Gastrocnemius medialis (tissue), 4 donors: ENCODE measurements around the gene ARL5A. TPM values are rescaled to one million over a fixed set of nuclear protein-coding genes. Genes with fewer than 3 reads are reported as not detected.
A peak's percentile ranks its signal among the peaks of the same experiment; 100 is the strongest.

Source experiments
- ATAC-seq, 2 donors: fragments of 150-250 bp; one replicate each; pipeline ENCODE4 v1.9.1; 2016
- DNase-seq, 2 donors: peaks; one replicate each; pipeline ENCODE4 v3.0.0-alpha.2; 2019
- H3K27ac ChIP-seq, 4 donors: fragments of 200-600 bp; sonication (generic); 1 replicate in 1 of 4; 2 replicates in 3 of 4; pipeline ENCODE4 v1.5.1; 2016 to 2018; ENCODE audit warnings: mild to moderate bottlenecking in 2 of 4, moderate library complexity in 1 of 4
- H3K27me3 ChIP-seq, 3 donors: fragments of 200-600 bp; sonication (generic) in 2 of 3; 1 replicate in 1 of 3; 2 replicates in 2 of 3; pipeline versions ENCODE4 v1.5.1 to v1.6.0; 2016 to 2019; ENCODE audit warnings: mild to moderate bottlenecking in 1 of 3, moderate library complexity in 1 of 3
- H3K36me3 ChIP-seq, 2 donors: fragments of 200-600 bp; sonication (generic) in 1 of 2; one replicate each; pipeline ENCODE4 v1.5.1; 2017 to 2018
- H3K4me1 ChIP-seq, 2 donors: fragments of 200-600 bp; sonication (generic) in 1 of 2; one replicate each; pipeline ENCODE4 v1.5.1; 2016 to 2017; ENCODE audit warnings: mild to moderate bottlenecking in 2 of 2
- H3K4me3 ChIP-seq, 4 donors: fragments of 200-600 bp; sonication (generic) in 3 of 4; 1 replicate in 1 of 4; 2 replicates in 3 of 4; pipeline ENCODE4 v1.5.1; 2016 to 2019; ENCODE audit warnings: mild to moderate bottlenecking in 2 of 4
- H3K9me3 ChIP-seq, 3 donors: fragments of 200-600 bp; sonication (generic) in 2 of 3; 1 replicate in 1 of 3; 2 replicates in 2 of 3; pipeline ENCODE4 v1.5.1; 2016 to 2019
- POLR2A ChIP-seq, 2 donors: fragments of 450-650 bp; IDR thresholded peaks; one replicate each; pipeline ENCODE4 v1.6.1; 2017; ENCODE audit warnings: antibody characterized with exemption in 2 of 2, mild to moderate bottlenecking in 2 of 2, moderate library complexity in 2 of 2
- in situ Hi-C, 4 donors: fragments of 200-750 bp; cut with MboI; loops; one replicate each; pipeline versions ENCODE4 v1.15.0 to v1.8.0; 2017; ENCODE audit warnings: low sequenced_read_pairs in 4 of 4
- intact Hi-C: fragments of 100-400 bp; cut with DNase I; formaldehyde crosslinking; loops from one replicate; pipeline ENCODE4 v1.15.1; 2023; ENCODE audit warnings: low total_unique reads
- total RNA-seq, 4 donors: library from RNA; depleted of rRNA; stranded (reverse); fragments of >200 nt; gene quantifications; one replicate each; pipeline versions ENCODE4 v1.1.0 to v1.2.3, GENCODE V29; 2016
- TF ChIP-seq, protein P1 (sequence below), 5 experiments: fragments of 450-650 bp in 3 of 5; fragments of 200-600 bp in 2 of 5; sonication (generic) in 2 of 5; IDR thresholded peaks in 4 of 5; conservative IDR thresholded peaks in 1 of 5; 1 replicate in 4 of 5; 2 replicates in 1 of 5; pipeline ENCODE4 v1.5.1; 2016 to 2019; ENCODE audit warnings: antibody characterized with exemption in 5 of 5, mild to moderate bottlenecking in 3 of 5, moderate library complexity in 3 of 5

Gene ARL5A
- total RNA-seq, 4 donors from 2014 or later = 45.0 to 81.7 (median 60.6) TPM

DNA sequence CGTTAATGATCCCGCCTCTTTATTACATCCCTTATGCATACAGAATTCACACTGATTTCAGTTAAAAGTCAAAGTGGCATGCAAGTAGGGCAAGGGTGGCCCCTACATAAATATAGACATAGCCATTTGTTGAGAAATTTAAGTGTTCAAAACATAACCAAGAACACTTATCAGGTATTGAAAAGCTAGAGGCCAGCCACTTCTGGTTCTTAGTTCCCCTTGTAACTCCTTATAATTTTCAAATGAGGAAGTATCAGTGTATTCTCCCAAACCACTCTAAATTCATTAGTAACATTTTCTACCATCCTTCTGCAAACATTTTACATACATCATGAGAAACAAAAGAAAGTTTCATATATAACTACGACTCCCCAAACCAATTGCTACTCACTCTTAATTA is 5.8 kb upstream of the ARL5A start:
- H3K4me3 ChIP-seq = no peak overlapping the region
- in situ Hi-C loops (loop anchor here in 2 of 4 donors (25.0 kb wide), 2 partner anchors 178 to 878 kb away; partner anchors contain the start of genes ARL6IP6 (in 1 of the 2) and PRPF40A (in 1 of the 2)), intact Hi-C loops (no loop called here)
- no peak for DNase-seq
- no peak overlapping the region for H3K27ac ChIP-seq
- no peak for ATAC-seq
- H3K36me3 ChIP-seq = no peaks in the 10 kb centered on the region
- no peaks in the 10 kb centered on the region for H3K27me3 ChIP-seq
- no peak for TF ChIP-seq POLR2A (IDR thresholded peaks at IDR 0.05)
- TF ChIP-seq, protein P1, sequence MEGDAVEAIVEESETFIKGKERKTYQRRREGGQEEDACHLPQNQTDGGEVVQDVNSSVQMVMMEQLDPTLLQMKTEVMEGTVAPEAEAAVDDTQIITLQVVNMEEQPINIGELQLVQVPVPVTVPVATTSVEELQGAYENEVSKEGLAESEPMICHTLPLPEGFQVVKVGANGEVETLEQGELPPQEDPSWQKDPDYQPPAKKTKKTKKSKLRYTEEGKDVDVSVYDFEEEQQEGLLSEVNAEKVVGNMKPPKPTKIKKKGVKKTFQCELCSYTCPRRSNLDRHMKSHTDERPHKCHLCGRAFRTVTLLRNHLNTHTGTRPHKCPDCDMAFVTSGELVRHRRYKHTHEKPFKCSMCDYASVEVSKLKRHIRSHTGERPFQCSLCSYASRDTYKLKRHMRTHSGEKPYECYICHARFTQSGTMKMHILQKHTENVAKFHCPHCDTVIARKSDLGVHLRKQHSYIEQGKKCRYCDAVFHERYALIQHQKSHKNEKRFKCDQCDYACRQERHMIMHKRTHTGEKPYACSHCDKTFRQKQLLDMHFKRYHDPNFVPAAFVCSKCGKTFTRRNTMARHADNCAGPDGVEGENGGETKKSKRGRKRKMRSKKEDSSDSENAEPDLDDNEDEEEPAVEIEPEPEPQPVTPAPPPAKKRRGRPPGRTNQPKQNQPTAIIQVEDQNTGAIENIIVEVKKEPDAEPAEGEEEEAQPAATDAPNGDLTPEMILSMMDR (IDR thresholded peaks at IDR 0.05 in 4 of 5, conservative IDR thresholded peaks at IDR 0.05 in 1 of 5) = no peak
- H3K4me1 ChIP-seq = peaks cover 0 to 4% of the 10 kb centered on the region in 2 donors
- no peaks in the 10 kb centered on the region for H3K9me3 ChIP-seq

DNA sequence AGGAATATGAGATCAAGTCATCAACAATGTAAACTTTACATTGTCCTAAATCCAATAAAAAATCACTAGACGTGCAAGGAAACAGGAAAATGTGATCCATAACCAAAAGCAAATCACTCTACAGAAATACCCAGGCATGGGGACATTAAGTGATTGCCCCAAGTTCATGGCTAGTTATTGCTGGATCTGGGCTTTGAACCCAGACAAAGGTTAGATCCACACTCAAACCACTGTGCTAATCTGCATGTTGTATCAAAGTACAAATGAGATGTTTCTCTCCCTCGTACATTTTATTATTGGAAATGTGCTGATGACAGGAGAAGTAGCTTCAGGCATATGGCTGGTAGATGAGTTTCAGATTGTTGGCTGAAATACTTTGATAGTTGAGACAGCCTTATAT is 2.7 kb upstream of the ARL5A start:
- peaks cover 20 to 24% of the 10 kb centered on the region in 2 donors for H3K4me1 ChIP-seq
- no peak overlapping the region for H3K27ac ChIP-seq
- TF ChIP-seq POLR2A (IDR thresholded peaks at IDR 0.05) = no peak
- TF ChIP-seq, protein P1 (IDR thresholded peaks at IDR 0.05 in 4 of 5, conservative IDR thresholded peaks at IDR 0.05 in 1 of 5) = no peak
- no peaks in the 10 kb centered on the region for H3K9me3 ChIP-seq
- in situ Hi-C loops = loop anchor here in 2 of 4 donors (25.0 kb wide), 2 partner anchors 181 to 881 kb away; partner anchors contain the start of genes ARL6IP6 (in 1 of the 2) and PRPF40A (in 1 of the 2)
- no peak overlapping the region for H3K4me3 ChIP-seq
- H3K36me3 ChIP-seq = no peaks in the 10 kb centered on the region
- intact Hi-C loops = no loop called here
- H3K27me3 ChIP-seq = no peaks in the 10 kb centered on the region
- no peak for DNase-seq
- no peak for ATAC-seq

DNA sequence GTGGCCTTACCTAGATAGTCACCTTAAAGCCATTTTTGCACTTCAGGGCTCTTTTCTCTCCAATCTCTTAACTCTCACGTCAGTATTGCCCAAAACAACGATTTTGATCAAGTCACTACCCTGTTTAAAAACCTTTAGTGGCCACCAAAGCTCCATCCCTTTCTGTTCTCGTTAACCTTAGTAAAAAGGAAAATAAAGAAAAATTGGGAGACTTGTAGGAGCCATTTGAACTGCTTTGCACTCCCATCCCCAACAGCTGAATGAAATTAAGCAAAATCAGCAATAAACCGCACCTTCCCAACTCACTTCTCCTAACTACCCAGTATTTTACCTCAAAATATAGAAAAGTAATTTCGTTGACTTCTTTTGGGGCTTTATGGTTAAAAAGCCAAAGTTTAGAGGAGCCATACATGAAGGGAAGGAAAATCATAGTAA is 686 bp upstream of the ARL5A start:
- intact Hi-C loops = loop anchor here (2.0 to 5.0 kb wide), 5 partner anchors 94 to 888 kb away; partner anchors contain the start of genes ARL6IP6, NEB and PRPF40A
- TF ChIP-seq POLR2A (IDR thresholded peaks at IDR 0.05) = no peak
- TF ChIP-seq, protein P1 (IDR thresholded peaks at IDR 0.05 in 4 of 5, conservative IDR thresholded peaks at IDR 0.05 in 1 of 5) = no peak
- ATAC-seq = no peak
- Histone ChIP-seq H3K4me3 (peak overlapping the region; percentile 87 to 94 (median 90)), H3K9me3 (no peaks in the 10 kb centered on the region), H3K4me1 (peaks cover 40 to 43% of the 10 kb centered on the region in 2 donors), H3K36me3 (no peaks in the 10 kb centered on the region), H3K27ac (peak overlapping the region; percentile 90 to 96 (median 95)), H3K27me3 (no peaks in the 10 kb centered on the region)
- in situ Hi-C loops = loop anchor here in 2 of 4 donors (25.0 kb wide), 2 partner anchors 183 to 883 kb away; partner anchors contain the start of genes ARL6IP6 (in 1 of the 2) and PRPF40A (in 1 of the 2)
- DNase-seq = no peak

DNA sequence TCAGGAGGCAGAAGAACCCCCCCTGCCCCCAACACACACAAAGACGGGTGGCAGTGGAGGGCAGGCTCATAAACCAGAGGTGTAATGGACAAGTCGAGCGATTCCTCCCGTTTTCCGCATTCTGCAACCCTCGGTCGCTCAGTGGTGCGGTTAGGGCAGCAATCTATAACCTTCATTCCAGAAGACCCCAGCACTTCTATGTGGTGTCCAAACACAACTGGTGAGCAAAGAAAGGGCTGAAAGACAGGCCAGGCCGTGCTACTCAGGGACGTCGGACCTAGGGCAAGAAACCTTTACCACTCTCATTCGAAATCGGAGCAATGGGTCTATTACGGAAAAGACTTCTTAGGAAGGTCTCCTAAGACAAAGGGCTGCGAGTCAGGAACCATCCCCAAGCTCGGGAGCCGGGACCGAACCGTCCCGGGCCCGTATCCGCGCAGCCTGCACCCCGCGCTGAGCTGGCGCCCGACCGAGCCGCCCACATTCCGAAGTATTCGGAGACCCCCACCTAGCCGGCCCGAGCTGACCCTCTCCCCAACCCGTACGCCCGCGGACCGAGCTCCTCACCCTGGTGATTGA is 568 bp downstream of the ARL5A start:
- in situ Hi-C loops (loop anchor here in 2 of 4 donors (25.0 kb wide), 2 partner anchors 185 to 885 kb away; partner anchors contain the start of genes ARL6IP6 (in 1 of the 2) and PRPF40A (in 1 of the 2)), intact Hi-C loops (loop anchor here (2.0 to 5.0 kb wide), 5 partner anchors 95 to 890 kb away; partner anchors contain the start of genes ARL6IP6, NEB and PRPF40A)
- no peak for TF ChIP-seq POLR2A (IDR thresholded peaks at IDR 0.05)
- TF ChIP-seq, protein P1 (IDR thresholded peaks at IDR 0.05 in 4 of 5, conservative IDR thresholded peaks at IDR 0.05 in 1 of 5) = no peak
- Histone ChIP-seq H3K27me3 (no peaks in the 10 kb centered on the region), H3K27ac (peak overlapping the region; percentile 90 to 96 (median 95)), H3K9me3 (no peaks in the 10 kb centered on the region), H3K4me1 (peaks cover 50 to 56% of the 10 kb centered on the region in 2 donors), H3K36me3 (no peaks in the 10 kb centered on the region), H3K4me3 (peak overlapping the region; percentile 87 to 94 (median 90))
- no peak for DNase-seq
- ATAC-seq = peak; percentile 20
